MM.1S (cell line): Measurements from ENCODE around the gene ASCC3.
A peak's percentile ranks its signal among the peaks of the same experiment; 100 is the strongest.

Experiments
- DNase-seq: peaks from one replicate; pipeline ENCODE4 v3.0.0-alpha.2; 2015
- H2AFZ ChIP-seq: fragments of 300-600 bp; sonication (generic); 2 replicates; pipeline ENCODE4 v1.6.0; 2016; ENCODE audit warnings: antibody characterized with exemption, low read length
- H3F3A ChIP-seq: fragments of 300-600 bp; sonication (generic); 2 replicates; pipeline ENCODE4 v1.6.1; 2016; ENCODE audit warnings: mild to moderate bottlenecking, antibody characterized with exemption, low read length, moderate library complexity, mixed read lengths; ENCODE audit not compliant: insufficient read depth
- H3K27ac ChIP-seq: fragments of 300-600 bp; sonication (generic); 2 replicates; pipeline ENCODE4 v1.5.1; 2016; ENCODE audit warnings: mild to moderate bottlenecking, low read length
- H3K27me3 ChIP-seq: fragments of 300-600 bp; sonication (generic); replicated peaks from 2 replicates; pipeline ENCODE4 v1.6.0; 2016; ENCODE audit warnings: low read length; ENCODE audit not compliant: insufficient read depth
- H3K36me3 ChIP-seq: fragments of 300-600 bp; sonication (generic); replicated peaks from 2 replicates; pipeline ENCODE4 v1.6.1; 2016; ENCODE audit warnings: mild to moderate bottlenecking, low read length, mixed read lengths; ENCODE audit not compliant: insufficient read depth
- H3K4me1 ChIP-seq: fragments of 300-600 bp; sonication (generic); 2 replicates; pipeline ENCODE4 v1.6.1; 2016; ENCODE audit warnings: low read length, mixed read lengths
- H3K4me2 ChIP-seq: fragments of 300-600 bp; sonication (generic); 2 replicates; pipeline ENCODE4 v1.6.0; 2016; ENCODE audit warnings: low read depth, low read length
- H3K4me3 ChIP-seq: fragments of 300-600 bp; sonication (generic); 2 replicates; pipeline ENCODE4 v1.5.1; 2016; ENCODE audit warnings: low read length, mixed read lengths
- H3K79me2 ChIP-seq: fragments of 300-600 bp; sonication (generic); 2 replicates; pipeline ENCODE4 v1.6.1; 2016; ENCODE audit warnings: mixed run types, low read length, mixed read lengths
- H3K9ac ChIP-seq: fragments of 300-600 bp; sonication (generic); 2 replicates; pipeline ENCODE4 v1.6.1; 2016; ENCODE audit warnings: low read length, mixed read lengths
- H3K9me2 ChIP-seq: fragments of 300-600 bp; sonication (generic); replicated peaks from 2 replicates; pipeline ENCODE4 v1.6.1; 2016; ENCODE audit warnings: mild to moderate bottlenecking, low read length, mixed read lengths; ENCODE audit not compliant: insufficient read depth
- H3K9me3 ChIP-seq: fragments of 300-600 bp; sonication (generic); replicated peaks from 2 replicates; pipeline ENCODE4 v1.6.1; 2016; ENCODE audit warnings: mild to moderate bottlenecking, low read length, mixed read lengths; ENCODE audit not compliant: insufficient read depth
- H4K20me1 ChIP-seq: fragments of 300-600 bp; sonication (generic); 2 replicates; pipeline ENCODE4 v1.6.1; 2016; ENCODE audit warnings: mild to moderate bottlenecking, low read length, moderate library complexity, mixed read lengths; ENCODE audit not compliant: insufficient read depth
- EZH2 ChIP-seq: fragments of 300-600 bp; sonication (generic); optimal IDR thresholded peaks from 2 replicates; pipeline ENCODE3; 2017; ENCODE audit warnings: low read depth, mild to moderate bottlenecking, antibody characterized with exemption, low read length, mixed read lengths
- EZH2phosphoT487 ChIP-seq: fragments of 300-600 bp; sonication (generic); IDR thresholded peaks from 2 replicates; pipeline ENCODE4 v1.6.1; 2018; ENCODE audit warnings: antibody characterized with exemption, low read length
- TF ChIP-seq, protein P1 (sequence below): fragments of 300-600 bp; sonication (generic); IDR thresholded peaks from 2 replicates; pipeline ENCODE4 v1.5.1; 2016; ENCODE audit warnings: antibody characterized with exemption, low read length, mixed read lengths

The ASCC3 gene

DNA sequence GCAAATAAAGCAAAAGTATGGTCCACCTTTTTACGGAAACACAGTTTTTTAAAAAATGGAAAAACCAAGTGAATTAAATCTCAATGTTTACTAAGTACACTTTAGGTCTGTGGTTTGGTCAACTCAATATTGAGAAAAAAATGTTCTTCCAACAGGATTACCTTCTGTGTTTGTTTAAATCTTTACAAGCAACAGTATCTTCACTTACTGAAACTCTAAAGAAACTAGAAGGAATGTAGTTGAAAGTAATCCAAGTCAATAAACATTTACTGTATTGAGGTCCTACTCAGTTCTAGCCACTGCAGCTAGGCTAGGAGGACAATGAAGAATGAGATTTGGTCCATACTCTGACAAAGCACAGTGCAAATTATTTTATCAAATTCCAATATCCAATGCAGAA lies 80.1 kb downstream of the ASCC3 start:
- Histone ChIP-seq H3K79me2 (peaks cover 13% of the 10 kb centered on the region), H3K27ac (no peak overlapping the region), H3K4me3 (no peak overlapping the region), H3K9me2 (no peaks in the 10 kb centered on the region), H3K9ac (no peak overlapping the region), H3K36me3 (no peaks in the 10 kb centered on the region; the same call in 1 of the 2 replicates), H2AFZ (no peak overlapping the region), H3K27me3 (no peaks in the 10 kb centered on the region), H3K4me1 (peaks cover 4% of the 10 kb centered on the region), H4K20me1 (no peaks in the 10 kb centered on the region), H3K4me2 (no peak overlapping the region), H3K9me3 (no peaks in the 10 kb centered on the region), H3F3A (peaks cover 10% of the 10 kb centered on the region)
- TF ChIP-seq EZH2phosphoT487 (no peak), EZH2 (no peak)
- DNase-seq: no peak

DNA sequence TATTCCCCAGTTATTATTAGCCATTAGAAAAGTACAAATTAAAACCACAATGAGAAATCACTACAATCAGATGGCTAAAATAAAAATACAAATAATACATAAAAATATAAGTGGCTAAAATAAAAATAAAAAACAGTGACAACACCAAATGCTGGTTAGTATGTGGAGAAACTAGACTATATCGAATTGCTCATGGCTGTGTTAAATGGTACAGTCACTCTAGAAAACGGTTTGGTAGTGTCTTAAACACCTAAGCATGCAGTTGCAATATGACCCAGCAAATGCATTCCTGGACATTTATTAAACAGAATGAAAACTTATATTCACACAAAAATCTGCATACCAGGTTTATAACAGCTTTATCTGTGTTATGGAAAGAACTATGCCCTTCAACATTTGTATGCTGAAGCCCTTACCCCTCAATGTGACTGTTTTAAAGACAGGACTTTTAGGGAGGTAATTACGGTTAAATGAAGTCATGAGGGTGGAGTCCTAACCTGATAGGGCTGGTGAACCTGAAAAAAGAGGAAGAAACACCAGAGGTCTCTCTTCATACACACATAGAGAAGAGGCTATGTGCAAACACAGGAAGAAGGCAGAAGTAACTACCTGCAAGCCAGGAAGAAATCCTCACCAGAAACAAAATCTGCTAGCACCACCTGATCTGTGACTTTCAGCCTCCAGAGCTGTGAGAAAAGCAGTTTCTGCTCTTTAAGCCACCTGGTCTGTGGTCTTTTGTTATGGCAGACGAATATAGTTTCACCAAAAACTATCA lies 84.9 kb downstream of the ASCC3 start:
- H3F3A ChIP-seq: peaks cover 12% of the 10 kb centered on the region
- peak overlapping the region; percentile 76 for H3K27ac ChIP-seq
- H3K9ac ChIP-seq: peak overlapping the region; percentile 42; the same call in 1 of the 2 replicates
- H3K36me3 ChIP-seq: no peaks in the 10 kb centered on the region; the same call in 1 of the 2 replicates
- peak overlapping the region; percentile 78 for H3K4me2 ChIP-seq
- no peak overlapping the region for H2AFZ ChIP-seq
- H3K79me2 ChIP-seq: peaks cover 11% of the 10 kb centered on the region; the same call in 1 of the 2 replicates
- H3K27me3 ChIP-seq: no peaks in the 10 kb centered on the region
- H3K4me1 ChIP-seq: peaks cover 9% of the 10 kb centered on the region
- no peaks in the 10 kb centered on the region for H3K9me3 ChIP-seq
- TF ChIP-seq EZH2 (no peak), EZH2phosphoT487 (no peak)
- TF ChIP-seq, protein P1, sequence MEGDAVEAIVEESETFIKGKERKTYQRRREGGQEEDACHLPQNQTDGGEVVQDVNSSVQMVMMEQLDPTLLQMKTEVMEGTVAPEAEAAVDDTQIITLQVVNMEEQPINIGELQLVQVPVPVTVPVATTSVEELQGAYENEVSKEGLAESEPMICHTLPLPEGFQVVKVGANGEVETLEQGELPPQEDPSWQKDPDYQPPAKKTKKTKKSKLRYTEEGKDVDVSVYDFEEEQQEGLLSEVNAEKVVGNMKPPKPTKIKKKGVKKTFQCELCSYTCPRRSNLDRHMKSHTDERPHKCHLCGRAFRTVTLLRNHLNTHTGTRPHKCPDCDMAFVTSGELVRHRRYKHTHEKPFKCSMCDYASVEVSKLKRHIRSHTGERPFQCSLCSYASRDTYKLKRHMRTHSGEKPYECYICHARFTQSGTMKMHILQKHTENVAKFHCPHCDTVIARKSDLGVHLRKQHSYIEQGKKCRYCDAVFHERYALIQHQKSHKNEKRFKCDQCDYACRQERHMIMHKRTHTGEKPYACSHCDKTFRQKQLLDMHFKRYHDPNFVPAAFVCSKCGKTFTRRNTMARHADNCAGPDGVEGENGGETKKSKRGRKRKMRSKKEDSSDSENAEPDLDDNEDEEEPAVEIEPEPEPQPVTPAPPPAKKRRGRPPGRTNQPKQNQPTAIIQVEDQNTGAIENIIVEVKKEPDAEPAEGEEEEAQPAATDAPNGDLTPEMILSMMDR: peak; percentile 51
- H3K4me3 ChIP-seq: peak overlapping the region; percentile 46
- no peaks in the 10 kb centered on the region for H3K9me2 ChIP-seq
- DNase-seq: peak; percentile 84
- H4K20me1 ChIP-seq: no peaks in the 10 kb centered on the region

DNA sequence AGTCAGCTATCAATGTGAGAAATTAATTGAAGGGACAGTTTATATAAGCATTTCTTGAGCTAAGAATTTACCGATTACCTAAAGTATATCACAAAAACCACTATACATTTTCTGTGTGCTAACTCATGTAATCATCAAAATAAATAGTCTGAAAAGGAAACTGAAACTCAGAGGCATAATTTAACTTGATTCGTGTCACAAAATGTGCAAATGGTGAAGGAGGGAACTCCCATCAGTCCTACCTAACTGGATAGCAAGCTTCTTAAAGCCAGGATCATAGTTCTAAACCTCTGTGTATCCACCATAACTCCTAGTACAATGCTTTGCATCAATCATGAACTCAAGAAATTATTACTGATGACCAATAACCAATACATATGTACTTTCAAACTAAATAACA lies 91.0 kb downstream of the ASCC3 start:
- no peaks in the 10 kb centered on the region for H3F3A ChIP-seq
- H3K27ac ChIP-seq: no peak overlapping the region
- no peaks in the 10 kb centered on the region for H3K36me3 ChIP-seq
- H3K9ac ChIP-seq: no peak overlapping the region
- H4K20me1 ChIP-seq: no peaks in the 10 kb centered on the region
- TF ChIP-seq EZH2 (no peak), EZH2phosphoT487 (no peak)
- TF ChIP-seq, protein P1: no peak
- 0 out of 2 replicates have a peak, but pooled peaks cover 4% of the 10 kb centered on the region for H3K79me2 ChIP-seq
- no peak overlapping the region for H2AFZ ChIP-seq
- H3K4me2 ChIP-seq: peak overlapping the region; percentile 5; the same call in 1 of the 2 replicates
- H3K27me3 ChIP-seq: no peaks in the 10 kb centered on the region
- peak; percentile 55 for DNase-seq
- no peaks in the 10 kb centered on the region for H3K9me3 ChIP-seq
- no peaks in the 10 kb centered on the region for H3K9me2 ChIP-seq
- H3K4me3 ChIP-seq: no peak overlapping the region
- H3K4me1 ChIP-seq: peaks cover 5% of the 10 kb centered on the region; the same call in 1 of the 2 replicates

GRCh38 chr6:100785982-100786381 lies 95.1 kb downstream of the ASCC3 start:
- H3K36me3 ChIP-seq: no peaks in the 10 kb centered on the region
- no peaks in the 10 kb centered on the region for H3K79me2 ChIP-seq
- H3K4me1 ChIP-seq: 0 out of 2 replicates have a peak, but pooled peaks cover 5% of the 10 kb centered on the region
- H3K9me3 ChIP-seq: no peaks in the 10 kb centered on the region
- no peak overlapping the region for H2AFZ ChIP-seq
- DNase-seq: no peak
- H3K9ac ChIP-seq: no peak overlapping the region
- no peak overlapping the region for H3K4me2 ChIP-seq
- H3F3A ChIP-seq: no peaks in the 10 kb centered on the region
- H3K9me2 ChIP-seq: no peaks in the 10 kb centered on the region
- no peak overlapping the region for H3K27ac ChIP-seq
- TF ChIP-seq, protein P1: no peak
- TF ChIP-seq EZH2 (no peak), EZH2phosphoT487 (no peak)
- H3K27me3 ChIP-seq: no peaks in the 10 kb centered on the region
- no peaks in the 10 kb centered on the region for H4K20me1 ChIP-seq
- H3K4me3 ChIP-seq: no peak overlapping the region
